Caco-2 (cell line): ENCODE results near the gene KIAA1755. TPM values are rescaled to one million over a fixed set of nuclear protein-coding genes. Genes with fewer than 3 reads are reported as not detected.

Experiments used
- BruUV-seq: library from RNA; stranded (reverse); fragments of 400-500 nt; replicated peaks from 2 replicates; lab custom pipeline; 2021; lab: Mats Ljungman, UMichigan
- CTCF ChIA-PET: fragments of 300-600 bp; sonication (Branson Sonifier 250); formaldehyde crosslinking; loops from one replicate; lab custom pipeline; 2022; ENCODE audit warnings: antibody characterized with exemption; lab: Charles Lee
- POLR2A ChIA-PET: fragments of 300-600 bp; sonication (Branson Sonifier 250); formaldehyde crosslinking; loops from one replicate; lab custom pipeline; 2022; ENCODE audit warnings: antibody characterized with exemption; lab: Charles Lee
- DNase-seq, 2 experiments: peaks; one replicate each; pipeline versions ENCODE4 v3.0.0 to v3.0.0-alpha.2; 2020 to 2022
- H3K27me3 ChIP-seq: replicated peaks from 2 replicates; pipeline ENCODE4 v1.6.0; 2011; ENCODE audit warnings: low read length; ENCODE audit not compliant: control insufficient read depth, insufficient read depth
- H3K36me3 ChIP-seq: 2 replicates; pipeline ENCODE4 v1.5.1; 2011; ENCODE audit warnings: low read length; ENCODE audit not compliant: control insufficient read depth, insufficient read depth
- H3K4me1 ChIP-seq: fragments of 250-450 bp; sonication (Bioruptor Pico); 2 replicates; pipeline ENCODE4 v1.5.1; 2020; ENCODE audit warnings: mild to moderate bottlenecking
- H3K4me3 ChIP-seq: 2 replicates; pipeline ENCODE4 v1.5.1; 2011; ENCODE audit warnings: low read depth, mild to moderate bottlenecking, control low read depth, low read length
- H3K9me3 ChIP-seq: fragments of 250-450 bp; sonication (Bioruptor Pico); 2 replicates; pipeline ENCODE4 v1.5.1; 2020; ENCODE audit warnings: mild to moderate bottlenecking, moderate library complexity
- H3K27ac Mint-ChIP-seq: one replicate; pipeline ENCODE4 v1.8.0; 2022; ENCODE audit warnings: mixed read lengths; ENCODE audit not compliant: unreplicated experiment
- H3K27me3 Mint-ChIP-seq: one replicate; pipeline ENCODE4 v1.8.0; 2022; ENCODE audit warnings: mixed read lengths; ENCODE audit not compliant: insufficient read depth, unreplicated experiment
- H3K36me3 Mint-ChIP-seq: one replicate; pipeline ENCODE4 v1.8.0; 2022; ENCODE audit warnings: mild to moderate bottlenecking, mixed read lengths; ENCODE audit not compliant: insufficient read depth, unreplicated experiment
- H3K4me1 Mint-ChIP-seq: one replicate; pipeline ENCODE4 v1.8.0; 2022; ENCODE audit warnings: low read depth, mixed read lengths; ENCODE audit not compliant: unreplicated experiment
- H3K4me3 Mint-ChIP-seq: one replicate; pipeline ENCODE4 v1.8.0; 2022; ENCODE audit warnings: mild to moderate bottlenecking, moderate library complexity, mixed read lengths; ENCODE audit not compliant: unreplicated experiment
- H3K9me3 Mint-ChIP-seq: one replicate; pipeline ENCODE4 v1.8.0; 2022; ENCODE audit warnings: mixed read lengths; ENCODE audit not compliant: unreplicated experiment
- intact Hi-C: fragments of 100-400 bp; cut with micrococcal nuclease; formaldehyde crosslinking; loops from one replicate; pipeline ENCODE4 v1.10.0; 2022; ENCODE audit not compliant: unreplicated experiment
- total RNA-seq: library from RNA; stranded (reverse); gene quantifications from 2 replicates; pipeline ENCODE4 v1.2.3, GENCODE V29; 2022
- TF ChIP-seq, protein P1 (sequence below), 2 experiments: fragments of 200-600 bp in 1 of 2; IDR thresholded peaks; 1 replicate in 1 of 2; 2 replicates in 1 of 2; pipeline versions ENCODE4 v1.5.1 to v1.8.0; 2011 to 2022; ENCODE audit warnings: antibody characterized with exemption in 1 of 2, control low read depth in 1 of 2, inconsistent platforms in 1 of 2, low read depth in 1 of 2, low read length in 1 of 2, mild to moderate bottlenecking in 1 of 2, moderate library complexity in 1 of 2; ENCODE audit not compliant: insufficient read depth in 1 of 2, severe bottlenecking in 1 of 2, unreplicated experiment in 1 of 2

KIAA1755 gene
- total RNA-seq, 1 experiment from 2014 or later, result 0.20 TPM

DNA sequence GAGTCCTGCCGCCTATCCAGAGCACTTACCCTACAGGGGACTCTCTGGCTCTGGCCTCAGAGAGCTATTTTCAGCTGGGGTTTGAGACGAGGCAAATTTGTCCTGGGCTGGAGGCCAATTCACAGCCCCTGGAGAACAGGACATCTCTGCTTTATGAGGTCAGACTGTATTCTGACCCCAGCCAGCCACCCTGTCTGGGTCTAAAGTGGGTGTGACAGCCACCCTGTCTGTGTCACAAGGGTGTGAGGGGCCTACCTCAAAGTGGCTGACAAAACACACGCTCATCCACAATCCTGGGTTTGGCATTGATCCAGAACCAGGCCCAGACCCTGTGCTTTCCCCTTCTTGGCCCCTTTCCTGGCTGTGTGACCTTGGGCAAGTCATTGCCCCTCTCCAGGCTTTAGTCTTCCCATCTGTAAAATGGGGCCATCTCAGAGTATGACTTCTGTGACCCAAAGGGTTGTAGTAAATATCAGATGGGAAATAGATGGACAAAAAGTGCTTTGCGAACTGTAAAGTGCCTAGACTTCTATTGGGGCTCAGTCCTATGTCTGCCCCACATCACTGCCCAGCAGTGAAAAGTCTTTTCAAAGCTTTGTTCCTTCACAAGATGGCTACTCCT, 51.4 kb downstream of the KIAA1755 start:
- no peak overlapping the region for H3K4me3 Mint-ChIP-seq
- H3K36me3 Mint-ChIP-seq, result no peaks in the 10 kb centered on the region
- TF ChIP-seq, protein P1, sequence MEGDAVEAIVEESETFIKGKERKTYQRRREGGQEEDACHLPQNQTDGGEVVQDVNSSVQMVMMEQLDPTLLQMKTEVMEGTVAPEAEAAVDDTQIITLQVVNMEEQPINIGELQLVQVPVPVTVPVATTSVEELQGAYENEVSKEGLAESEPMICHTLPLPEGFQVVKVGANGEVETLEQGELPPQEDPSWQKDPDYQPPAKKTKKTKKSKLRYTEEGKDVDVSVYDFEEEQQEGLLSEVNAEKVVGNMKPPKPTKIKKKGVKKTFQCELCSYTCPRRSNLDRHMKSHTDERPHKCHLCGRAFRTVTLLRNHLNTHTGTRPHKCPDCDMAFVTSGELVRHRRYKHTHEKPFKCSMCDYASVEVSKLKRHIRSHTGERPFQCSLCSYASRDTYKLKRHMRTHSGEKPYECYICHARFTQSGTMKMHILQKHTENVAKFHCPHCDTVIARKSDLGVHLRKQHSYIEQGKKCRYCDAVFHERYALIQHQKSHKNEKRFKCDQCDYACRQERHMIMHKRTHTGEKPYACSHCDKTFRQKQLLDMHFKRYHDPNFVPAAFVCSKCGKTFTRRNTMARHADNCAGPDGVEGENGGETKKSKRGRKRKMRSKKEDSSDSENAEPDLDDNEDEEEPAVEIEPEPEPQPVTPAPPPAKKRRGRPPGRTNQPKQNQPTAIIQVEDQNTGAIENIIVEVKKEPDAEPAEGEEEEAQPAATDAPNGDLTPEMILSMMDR (IDR thresholded peaks at IDR 0.05; ENCODE audit: insufficient read depth in 1 of 2, low read depth in 1 of 2, low read length in 1 of 2, severe bottlenecking in 1 of 2, unreplicated experiment in 1 of 2), result no peak
- ChIA-PET CTCF (interaction anchor here (0.6 kb wide), 1 partner anchor 11 kb away, joined by 5 read pairs; no protein-coding TSS in a partner anchor), POLR2A (no interaction called here)
- no TSS peak for BruUV-seq
- H3K27me3 Mint-ChIP-seq, result peaks cover 9% of the 10 kb centered on the region
- DNase-seq, result peak in 1 of 2 experiments; percentile 19
- Histone ChIP-seq H3K9me3 (peaks cover 19% of the 10 kb centered on the region), H3K4me3 (no peak overlapping the region), H3K36me3 (no peaks in the 10 kb centered on the region), H3K4me1 (no peaks in the 10 kb centered on the region), H3K27me3 (no peaks in the 10 kb centered on the region)
- no peaks in the 10 kb centered on the region for H3K4me1 Mint-ChIP-seq
- no peak overlapping the region for H3K27ac Mint-ChIP-seq
- H3K9me3 Mint-ChIP-seq, result peaks cover 10% of the 10 kb centered on the region
- intact Hi-C loops, result no loop called here

DNA sequence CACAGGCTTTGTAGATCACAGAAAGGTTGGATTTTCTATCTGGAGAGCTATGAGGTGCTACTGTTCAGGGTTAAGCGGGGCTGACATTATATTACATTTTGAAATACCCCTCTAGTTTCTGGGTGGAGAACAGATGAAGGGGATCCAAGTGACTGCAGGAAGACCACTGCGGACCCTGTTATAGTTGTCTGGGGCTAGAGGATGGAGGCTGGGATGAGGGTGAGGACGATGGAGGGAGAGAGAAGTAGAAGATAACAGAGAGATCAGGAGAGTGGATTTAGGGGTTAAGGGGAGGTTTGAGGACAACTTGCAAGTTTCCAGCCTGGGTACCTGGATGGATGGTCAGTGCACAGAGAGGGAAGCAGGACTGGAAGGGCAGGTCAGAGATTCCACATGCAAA, 52.0 kb downstream of the KIAA1755 start:
- no TSS peak for BruUV-seq
- no peak overlapping the region for H3K27ac Mint-ChIP-seq
- no peaks in the 10 kb centered on the region for H3K36me3 Mint-ChIP-seq

DNA sequence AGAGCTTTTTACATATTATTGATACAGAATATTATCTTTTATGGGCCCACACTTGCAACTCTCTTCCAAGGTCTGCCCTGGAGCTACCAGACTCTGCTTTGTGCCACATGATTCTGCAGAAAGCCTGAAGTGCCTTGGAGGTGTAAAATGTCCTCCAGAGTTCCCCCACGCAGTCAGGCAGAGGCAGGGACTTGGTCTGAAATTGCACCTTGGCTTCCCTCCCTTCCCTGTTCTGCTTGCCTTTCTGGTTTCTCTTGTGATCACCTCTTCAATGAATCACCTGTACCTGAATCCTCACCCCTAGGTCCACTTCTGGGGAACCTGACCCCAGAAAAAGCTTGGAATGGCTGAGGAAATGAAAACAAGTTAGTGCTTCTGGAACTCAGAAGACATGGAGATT, 52.4 kb downstream of the KIAA1755 start:
- Mint-ChIP-seq H3K4me3 (no peak overlapping the region), H3K27ac (no peak overlapping the region), H3K36me3 (no peaks in the 10 kb centered on the region), H3K4me1 (no peaks in the 10 kb centered on the region), H3K27me3 (peaks cover 9% of the 10 kb centered on the region), H3K9me3 (peaks cover 10% of the 10 kb centered on the region)
- Histone ChIP-seq H3K36me3 (no peaks in the 10 kb centered on the region), H3K27me3 (no peaks in the 10 kb centered on the region), H3K9me3 (peaks cover 19% of the 10 kb centered on the region), H3K4me3 (no peak overlapping the region), H3K4me1 (no peaks in the 10 kb centered on the region)
- POLR2A ChIA-PET, result no interaction called here
- DNase-seq, result peak in 1 of 2 experiments; percentile 20
- intact Hi-C loops, result no loop called here
- CTCF ChIA-PET, result interaction anchor here (0.7 to 0.9 kb wide), 2 partner anchors 13 to 74 kb away, joined by 3 read pairs; no protein-coding TSS in a partner anchor
- BruUV-seq, result no TSS peak
- TF ChIP-seq, protein P1 (IDR thresholded peaks at IDR 0.05; ENCODE audit: insufficient read depth in 1 of 2, low read depth in 1 of 2, low read length in 1 of 2, severe bottlenecking in 1 of 2, unreplicated experiment in 1 of 2), result no peak

More for the DNA sequence above, 52.0 kb downstream of the KIAA1755 start:
- ChIA-PET CTCF (interaction anchor here (0.7 kb wide), 1 partner anchor 75 kb away, joined by 3 read pairs; no protein-coding TSS in a partner anchor), POLR2A (no interaction called here)
- Mint-ChIP-seq H3K9me3 (peaks cover 10% of the 10 kb centered on the region), H3K4me1 (no peaks in the 10 kb centered on the region), H3K4me3 (no peak overlapping the region), H3K27me3 (peaks cover 9% of the 10 kb centered on the region)
- H3K27me3 ChIP-seq, result no peaks in the 10 kb centered on the region
- H3K4me3 ChIP-seq, result no peak overlapping the region
- H3K36me3 ChIP-seq, result no peaks in the 10 kb centered on the region
- H3K4me1 ChIP-seq, result no peaks in the 10 kb centered on the region
- DNase-seq, result no peak
- TF ChIP-seq, protein P1 (IDR thresholded peaks at IDR 0.05; ENCODE audit: insufficient read depth in 1 of 2, low read depth in 1 of 2, low read length in 1 of 2, severe bottlenecking in 1 of 2, unreplicated experiment in 1 of 2), result no peak
- intact Hi-C loops, result no loop called here
- peaks cover 19% of the 10 kb centered on the region for H3K9me3 ChIP-seq
